HCT116 (cell line): ENCODE measurements around the gene ADAMTSL5. TPM values are rescaled to one million over a fixed set of nuclear protein-coding genes. Genes with fewer than 3 reads are reported as not detected.
"Not testable (repeated sequence)": the region's sequence is repeated elsewhere in the genome, so short reads cannot be mapped to it uniquely, and the experiment has no call there.

Source experiments
- ATAC-seq: fragments of 200-7000 bp; cut with Tn5 transposase; 2 replicates; pipeline ENCODE4 v1.9.1; 2020; ENCODE audit warnings: mild to moderate bottlenecking, moderate library complexity
- BruUV-seq: library from RNA; stranded (reverse); fragments of 400-500 nt; replicated peaks from 2 replicates; lab custom pipeline; 2021; lab: Mats Ljungman, UMichigan
- CTCF ChIA-PET: fragments of 300-600 bp; sonication (Branson Sonifier 250); formaldehyde crosslinking; loops from one replicate; lab custom pipeline; 2021; ENCODE audit warnings: antibody characterized with exemption; lab: Charles Lee
- POLR2A ChIA-PET: fragments of 300-600, 350-600 bp; sonication (Branson Sonifier 250); formaldehyde crosslinking; loops from one replicate; lab custom pipeline; 2021; ENCODE audit warnings: antibody characterized with exemption; lab: Charles Lee
- RAD21 ChIA-PET, 2 experiments: fragments of 300-600 bp; sonication (Branson Sonifier 250); formaldehyde crosslinking; loops; one replicate each; lab custom pipeline; 2023; ENCODE audit warnings: low total read pairs in 2 of 2; ENCODE audit not compliant: uncharacterized antibody in 2 of 2, unreplicated experiment in 2 of 2, low non-redundant PET in 1 of 2; lab: Charles Lee
- DNase-seq: peaks from one replicate; pipeline ENCODE4 v3.0.0-alpha.2; 2010; ENCODE audit warnings: low read depth, low spot score
- H2AFZ ChIP-seq: fragments of 200-600 bp; shearing (Covaris generic), sonication (generic); 2 replicates; pipeline ENCODE4 v1.6.1; 2017; ENCODE audit warnings: low read depth, mixed run types, mixed read lengths, antibody characterized with exemption, low read length; ENCODE audit not compliant: poor library complexity, severe bottlenecking
- H3K27ac ChIP-seq: 2 replicates; pipeline ENCODE4 v1.5.1; 2012; ENCODE audit warnings: low read depth, low read length
- H3K27me3 ChIP-seq: fragments of 200-600 bp; sonication (generic); 2 replicates; pipeline ENCODE4 v1.6.1; 2016; ENCODE audit warnings: mixed run types, low read length, mixed read lengths; ENCODE audit not compliant: insufficient read depth
- H3K36me3 ChIP-seq, 2 experiments: fragments of 200-500 bp in 1 of 2; fragments of 200-600 bp in 1 of 2; sonication (Bioruptor generic) in 1 of 2; sonication (generic) in 1 of 2; 2 replicates each; pipeline versions ENCODE4 v1.5.1 to v1.6.1; 2014 to 2016; ENCODE audit warnings: low read length in 2 of 2, inconsistent platforms in 1 of 2, mixed read lengths in 1 of 2, mixed run types in 1 of 2; ENCODE audit not compliant: insufficient read depth in 2 of 2, control insufficient read depth in 1 of 2
- H3K4me1 ChIP-seq, 2 experiments: fragments of 200-600 bp in 1 of 2; sonication (generic) in 1 of 2; 2 replicates each; pipeline versions ENCODE4 v1.5.1 to v1.6.1; 2012 to 2017; ENCODE audit warnings: low read length in 2 of 2, inconsistent platforms in 1 of 2, mild to moderate bottlenecking in 1 of 2, mixed read lengths in 1 of 2, mixed run types in 1 of 2, moderate library complexity in 1 of 2; ENCODE audit not compliant: insufficient read depth in 2 of 2, control insufficient read depth in 1 of 2
- H3K4me2 ChIP-seq: fragments of 200-600 bp; sonication (generic); 2 replicates; pipeline ENCODE4 v1.6.1; 2017; ENCODE audit warnings: mixed run types, low read length, mixed read lengths
- H3K4me3 ChIP-seq, 2 experiments: fragments of 200-600 bp in 1 of 2; sonication (generic) in 1 of 2; replicated peaks in 1 of 2; 2 replicates each; pipeline ENCODE4 v1.5.1; 2011 to 2016; ENCODE audit warnings: low read length in 2 of 2, control low read depth in 1 of 2, low read depth in 1 of 2, mild to moderate bottlenecking in 1 of 2, mixed read lengths in 1 of 2, mixed run types in 1 of 2
- H3K79me2 ChIP-seq: fragments of 200-600 bp; sonication (generic); 2 replicates; pipeline ENCODE4 v1.6.1; 2017; ENCODE audit warnings: mild to moderate bottlenecking, mixed run types, low read length, moderate library complexity, mixed read lengths; ENCODE audit not compliant: insufficient read depth
- H3K9ac ChIP-seq: fragments of 200-600 bp; sonication (generic); 2 replicates; pipeline ENCODE4 v1.6.1; 2016; ENCODE audit warnings: low read length, mixed read lengths
- H3K9me2 ChIP-seq: fragments of 200-600 bp; sonication (generic), shearing (Covaris generic); 2 replicates; pipeline ENCODE4 v1.6.1; 2017; ENCODE audit warnings: mixed run types, mild to moderate bottlenecking, moderate library complexity; ENCODE audit not compliant: insufficient read depth
- H3K9me3 ChIP-seq, 2 experiments: fragments of 200-500 bp in 1 of 2; fragments of 200-600 bp in 1 of 2; sonication (Bioruptor generic) in 1 of 2; sonication (generic) in 1 of 2; 2 replicates each; pipeline ENCODE4 v1.6.1; 2014 to 2017; ENCODE audit warnings: low read length in 2 of 2, mixed read lengths in 2 of 2, inconsistent platforms in 1 of 2, low read depth in 1 of 2, mild to moderate bottlenecking in 1 of 2, mixed run types in 1 of 2, moderate library complexity in 1 of 2; ENCODE audit not compliant: control insufficient read depth in 1 of 2, insufficient read depth in 1 of 2
- H4K20me1 ChIP-seq: fragments of 200-600 bp; sonication (generic), shearing (Covaris generic); 2 replicates; pipeline ENCODE4 v1.6.1; 2017; ENCODE audit warnings: mixed run types, mild to moderate bottlenecking, moderate library complexity; ENCODE audit not compliant: insufficient read depth
- ATF3 ChIP-seq: IDR thresholded peaks from 2 replicates; pipeline ENCODE4 v1.6.1; 2012
- CBX3 ChIP-seq: IDR thresholded peaks from 2 replicates; pipeline ENCODE4 v1.6.1; 2012; ENCODE audit warnings: low read depth
- CEBPB ChIP-seq: IDR thresholded peaks from 2 replicates; pipeline ENCODE4 v1.6.1; 2012; ENCODE audit warnings: low read depth
- CTCF ChIP-seq, 3 experiments: fragments of 200-600 bp in 1 of 3; sonication (generic) in 1 of 3; IDR thresholded peaks in 2 of 3; conservative IDR thresholded peaks in 1 of 3; 2 replicates each; pipeline ENCODE4 v1.5.1; 2012 to 2017; ENCODE audit warnings: low read depth in 2 of 3, low read length in 2 of 3, antibody characterized with exemption in 1 of 3, borderline replicate concordance in 1 of 3, control low read depth in 1 of 3, mild to moderate bottlenecking in 1 of 3, mixed read lengths in 1 of 3, mixed run types in 1 of 3, moderate library complexity in 1 of 3; ENCODE audit not compliant: insufficient read depth in 1 of 3
- EGR1 ChIP-seq: IDR thresholded peaks from 2 replicates; pipeline ENCODE4 v1.6.1; 2012; ENCODE audit warnings: low read depth
- ELF1 ChIP-seq: IDR thresholded peaks from 2 replicates; pipeline ENCODE4 v1.6.1; 2012; ENCODE audit warnings: low read depth, borderline replicate concordance
- EZH2 ChIP-seq: fragments of 200-600 bp; sonication (generic); IDR thresholded peaks from 2 replicates; pipeline ENCODE4 v1.6.1; 2017; ENCODE audit warnings: antibody characterized with exemption, mixed run types
- EZH2phosphoT487 ChIP-seq: fragments of 200-600 bp; IDR thresholded peaks from 2 replicates; pipeline ENCODE4 v1.6.1; 2018; ENCODE audit warnings: antibody characterized with exemption, borderline replicate concordance
- MAX ChIP-seq: IDR thresholded peaks from 2 replicates; pipeline ENCODE4 v1.6.1; 2012
- POLR2AphosphoS5 ChIP-seq: IDR thresholded peaks from 2 replicates; pipeline ENCODE4 v1.6.1; 2011; ENCODE audit warnings: mild to moderate bottlenecking, low read depth, low read length, moderate library complexity
- RAD21 ChIP-seq: IDR thresholded peaks from 2 replicates; pipeline ENCODE4 v1.6.1; 2012; ENCODE audit warnings: low read depth, mild to moderate bottlenecking
- SP1 ChIP-seq: IDR thresholded peaks from 2 replicates; pipeline ENCODE4 v1.6.1; 2012; ENCODE audit warnings: low read depth
- TCF7L2 ChIP-seq: IDR thresholded peaks from 2 replicates; pipeline ENCODE4 v1.7.0; 2011; ENCODE audit warnings: borderline replicate concordance, inconsistent platforms; ENCODE audit not compliant: insufficient read depth, insufficient read length; ENCODE audit errors: extremely low read depth
- YY1 ChIP-seq: IDR thresholded peaks from 2 replicates; pipeline ENCODE4 v1.6.1; 2011; ENCODE audit warnings: low read length, low read depth, moderate library complexity, mild to moderate bottlenecking; ENCODE audit not compliant: insufficient replicate concordance; ENCODE audit errors: extremely low read depth
- ZFX ChIP-seq: fragments of 450-650 bp; IDR thresholded peaks from 2 replicates; pipeline ENCODE4 v1.6.1; 2017
- ZNF274 ChIP-seq: fragments of 200-500 bp; sonication (Bioruptor generic); IDR thresholded peaks from 2 replicates; pipeline ENCODE4 v1.6.1; 2014; ENCODE audit warnings: mild to moderate bottlenecking, low read depth, low read length, inconsistent platforms
- intact Hi-C: fragments of 100-400 bp; cut with micrococcal nuclease; formaldehyde crosslinking; loops from 2 replicates; pipeline ENCODE4 v1.10.0; 2022
- total RNA-seq: library from RNA; stranded (reverse); gene quantifications from one replicate; pipeline ENCODE4 v1.2.1, GENCODE V29; 2021; ENCODE audit not compliant: unreplicated experiment

Gene ADAMTSL5
- total RNA-seq, 1 experiment from 2014 or later: 24.0 TPM

- H3K36me3 ChIP-seq: no peaks in the 10 kb centered on the region
- no peak for DNase-seq
- H2AFZ ChIP-seq: no peak overlapping the region
- ChIA-PET RAD21 (no interaction called here), CTCF (no interaction called here), POLR2A (no interaction called here)
- TF ChIP-seq ATF3 (no peak), CEBPB (no peak), EZH2phosphoT487 (no peak), RAD21 (no peak), YY1 (no peak), ZFX (no peak), POLR2AphosphoS5 (no peak), SP1 (no peak), MAX (no peak), CBX3 (no peak), EZH2 (no peak), ZNF274 (no peak), EGR1 (no peak), TCF7L2 (no peak), CTCF (IDR thresholded peaks at IDR 0.05 in 2 of 3, conservative IDR thresholded peaks at IDR 0.05 in 1 of 3; ENCODE audit: borderline replicate concordance in 1 of 3, insufficient read depth in 1 of 3, low read depth in 2 of 3, low read length in 2 of 3) (no peak), ELF1 (no peak)
- no peak overlapping the region for H3K9ac ChIP-seq
- intact Hi-C loops: no loop called here
- BruUV-seq: no TSS peak
- H4K20me1 ChIP-seq: no peaks in the 10 kb centered on the region
- H3K9me3 ChIP-seq: no peaks in the 10 kb centered on the region
- no peaks in the 10 kb centered on the region for H3K9me2 ChIP-seq
- H3K27me3 ChIP-seq: no peaks in the 10 kb centered on the region
- H3K4me2 ChIP-seq: no peak overlapping the region
- no peak overlapping the region for H3K4me3 ChIP-seq
- H3K4me1 ChIP-seq: peaks cover 5 to 24% of the 10 kb centered on the region in 2 experiments; a peak in 3 of 4 replicates
- no peaks in the 10 kb centered on the region for H3K79me2 ChIP-seq
- no peak for ATAC-seq
- H3K27ac ChIP-seq: no peak overlapping the region
These were observed 27.6 kb upstream of the ADAMTSL5 start for GRCh38 chr19:1540365-1540925.

GRCh38 chr19:1539749-1540148, 26.9 kb upstream of the ADAMTSL5 start:
- DNase-seq, H3K27ac ChIP-seq, H4K20me1 ChIP-seq, RAD21 ChIA-PET, ATAC-seq, H3K4me2 ChIP-seq, H3K36me3 ChIP-seq, H3K9me3 ChIP-seq, intact Hi-C loops, H2AFZ ChIP-seq, H3K4me3 ChIP-seq, CTCF ChIA-PET, POLR2A ChIA-PET, H3K9ac ChIP-seq, H3K9me2 ChIP-seq, BruUV-seq, H3K27me3 ChIP-seq, H3K79me2 ChIP-seq: not testable (repeated sequence)
- peaks cover 5 to 23% of the 10 kb centered on the region in 2 experiments; a peak in 3 of 4 replicates for H3K4me1 ChIP-seq
